Activated CD4-positive, alpha-beta T cell treated with anti-CD3 and anti-CD28 coated beads, Interleukin-2, amount 10 ng/mL, durations not matched to agents 24 days and 14 days (primary cell): ENCODE measurements around the gene GPD1L. TPM values are rescaled to one million over a fixed set of nuclear protein-coding genes. Genes with fewer than 3 reads are reported as not detected.
"Not testable (repeated sequence)": the region's sequence is repeated elsewhere in the genome, so short reads cannot be mapped to it uniquely, and the experiment has no call there.

ENCODE experiments used
- DNase-seq: peaks from one replicate; pipeline ENCODE4 v3.0.0; 2022
- H3K27ac Mint-ChIP-seq: one replicate; pipeline ENCODE4 v1.8.0; 2022; ENCODE audit warnings: mild to moderate bottlenecking, mixed read lengths
- H3K27me3 Mint-ChIP-seq: one replicate; pipeline ENCODE4 v1.8.0; 2022; ENCODE audit warnings: mixed read lengths
- H3K36me3 Mint-ChIP-seq: one replicate; pipeline ENCODE4 v1.8.0; 2022; ENCODE audit warnings: low read depth, mild to moderate bottlenecking, mixed read lengths
- H3K4me1 Mint-ChIP-seq: one replicate; pipeline ENCODE4 v1.8.0; 2021; ENCODE audit warnings: mixed read lengths
- H3K4me3 Mint-ChIP-seq: one replicate; pipeline ENCODE4 v1.8.0; 2022; ENCODE audit warnings: mild to moderate bottlenecking, moderate library complexity, mixed read lengths
- H3K9me3 Mint-ChIP-seq: one replicate; pipeline ENCODE4 v1.8.0; 2021; ENCODE audit warnings: mixed read lengths
- intact Hi-C: fragments of 100-400 bp; cut with micrococcal nuclease; formaldehyde crosslinking; loops from one replicate; pipeline ENCODE4 v1.15.1; 2023
- total RNA-seq: library from RNA; stranded (reverse); gene quantifications from 2 replicates; pipeline ENCODE4 v1.2.3, GENCODE V29; 2022

The GPD1L gene
- total RNA-seq, 1 donor from 2014 or later, result 19.0 TPM

DNA sequence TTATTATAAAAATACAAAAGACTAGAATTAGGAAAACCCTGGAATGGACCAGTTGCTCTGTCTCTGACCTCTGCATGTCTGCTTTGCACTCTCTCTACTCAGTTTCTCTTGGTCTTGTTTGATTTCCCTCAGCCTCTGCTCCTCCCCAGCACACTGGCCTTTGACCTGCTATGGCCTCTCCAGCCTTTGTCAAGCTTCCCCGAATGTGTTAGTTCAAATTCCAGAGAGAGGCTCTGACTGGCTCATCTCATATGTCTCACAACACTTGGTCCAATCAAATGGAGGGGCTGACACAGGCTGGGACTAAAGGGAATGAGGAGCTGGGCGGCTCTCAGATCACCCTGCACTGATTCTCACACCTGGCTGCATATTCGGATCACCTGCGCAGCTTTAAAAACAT, 79.7 kb downstream of the GPD1L start:
- no peak overlapping the region for H3K27ac Mint-ChIP-seq
- H3K4me1 Mint-ChIP-seq, result no peaks in the 10 kb centered on the region
- no peaks in the 10 kb centered on the region for H3K9me3 Mint-ChIP-seq
- H3K4me3 Mint-ChIP-seq, result no peak overlapping the region
- H3K27me3 Mint-ChIP-seq, result peaks cover 36% of the 10 kb centered on the region
- H3K36me3 Mint-ChIP-seq, result no peaks in the 10 kb centered on the region
- intact Hi-C loops, result no loop called here
- no peak for DNase-seq

DNA sequence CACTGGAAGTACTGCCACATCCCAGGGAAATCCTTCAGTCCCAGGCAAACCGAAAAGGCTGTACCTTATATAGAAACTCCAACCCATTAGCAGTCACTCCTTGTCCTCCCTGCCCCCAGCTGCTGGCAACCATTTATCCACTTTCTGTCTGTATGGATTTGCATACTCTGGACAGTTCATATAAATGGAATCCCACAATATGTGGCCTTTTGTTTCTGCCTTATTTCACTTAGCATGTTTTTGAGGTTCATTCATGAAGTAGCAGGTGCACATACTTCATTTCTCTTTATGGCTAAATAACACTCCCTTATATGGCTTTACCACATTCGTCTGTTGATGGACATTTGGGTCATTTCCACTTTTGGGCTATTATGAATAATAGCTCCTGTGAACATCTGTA, 80.5 kb downstream of the GPD1L start:
- intact Hi-C loops, result no loop called here
- no peak for DNase-seq
- Mint-ChIP-seq H3K27me3 (peaks cover 37% of the 10 kb centered on the region), H3K4me1 (no peaks in the 10 kb centered on the region), H3K27ac (no peak overlapping the region), H3K4me3 (no peak overlapping the region), H3K36me3 (no peaks in the 10 kb centered on the region), H3K9me3 (no peaks in the 10 kb centered on the region)

DNA sequence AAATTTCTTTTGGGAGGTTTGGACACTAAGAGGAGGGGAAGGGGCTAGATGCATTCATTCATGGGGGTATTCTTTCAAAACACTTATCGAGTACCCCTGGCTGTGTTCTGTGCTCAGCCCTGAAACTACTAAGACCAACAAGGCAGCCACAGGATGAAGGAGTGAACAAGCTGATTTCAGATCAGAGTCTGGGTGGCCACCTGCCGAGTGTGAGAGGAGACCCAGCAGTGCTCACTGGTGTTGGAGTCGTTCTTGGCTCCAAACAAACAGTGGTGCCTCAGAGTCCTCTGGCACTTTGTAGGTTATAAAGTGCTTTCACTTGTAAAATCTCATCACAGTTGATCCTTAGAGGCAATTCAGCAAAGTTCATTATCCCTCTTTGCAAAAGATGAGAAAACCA, 83.3 kb downstream of the GPD1L start:
- Mint-ChIP-seq H3K4me3 (no peak overlapping the region), H3K27me3 (peaks cover 29% of the 10 kb centered on the region)

GRCh38 chr3:32190556-32190955, 84.1 kb downstream of the GPD1L start:
- H3K27ac Mint-ChIP-seq, H3K4me3 Mint-ChIP-seq, H3K36me3 Mint-ChIP-seq, H3K9me3 Mint-ChIP-seq, H3K4me1 Mint-ChIP-seq, DNase-seq, intact Hi-C loops: not testable (repeated sequence)
- peaks cover 25% of the 10 kb centered on the region for H3K27me3 Mint-ChIP-seq

More for the DNA sequence above, 83.3 kb downstream of the GPD1L start:
- H3K27ac Mint-ChIP-seq, result no peak overlapping the region
- H3K9me3 Mint-ChIP-seq, result no peaks in the 10 kb centered on the region
- no peaks in the 10 kb centered on the region for H3K4me1 Mint-ChIP-seq
- intact Hi-C loops, result no loop called here
- H3K36me3 Mint-ChIP-seq, result no peaks in the 10 kb centered on the region
- no peak for DNase-seq

DNA sequence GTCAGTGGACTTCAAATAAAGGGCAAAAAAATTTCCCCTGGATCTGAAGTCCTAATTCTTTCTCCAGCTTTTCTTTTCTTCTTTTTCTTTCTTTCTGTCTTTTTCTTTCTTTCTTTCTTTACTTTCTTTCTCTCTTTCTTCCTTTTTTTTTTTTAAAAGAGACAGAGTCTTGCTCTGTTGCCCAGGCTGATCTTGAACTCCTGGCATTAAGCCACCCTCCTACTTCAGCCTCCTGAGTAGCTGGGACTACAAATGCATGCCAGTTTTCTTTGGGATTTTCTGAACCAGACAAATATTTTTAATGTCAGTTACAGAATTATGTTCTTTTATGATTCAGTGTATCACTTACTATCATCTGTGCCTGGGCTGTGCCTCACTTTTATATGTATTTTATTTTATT, 86.7 kb downstream of the GPD1L start:
- Mint-ChIP-seq H3K9me3 (no peaks in the 10 kb centered on the region), H3K4me1 (no peaks in the 10 kb centered on the region), H3K27me3 (peaks cover 18% of the 10 kb centered on the region), H3K27ac (no peak overlapping the region), H3K4me3 (no peak overlapping the region), H3K36me3 (no peaks in the 10 kb centered on the region)
- no peak for DNase-seq
- intact Hi-C loops, result no loop called here

DNA sequence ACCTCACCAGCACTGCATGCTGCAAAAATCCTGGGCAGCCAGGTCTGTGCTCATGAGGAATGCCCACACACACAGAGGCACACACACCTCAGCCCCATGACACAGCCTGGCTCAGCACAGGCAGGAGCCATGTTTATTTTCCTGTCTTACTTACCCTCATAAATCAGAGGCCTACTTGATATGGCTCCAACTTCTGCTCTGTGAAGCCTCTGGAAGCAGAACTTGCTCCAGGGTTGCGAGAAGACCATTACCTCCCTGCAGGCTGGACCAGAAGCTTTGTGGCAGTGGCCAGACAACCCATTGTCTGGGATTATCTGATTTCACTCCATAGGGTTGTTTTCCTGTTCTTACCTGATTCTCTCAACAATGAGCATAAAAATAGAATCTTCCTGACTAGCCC, 88.2 kb downstream of the GPD1L start:
- Mint-ChIP-seq H3K9me3 (no peaks in the 10 kb centered on the region), H3K4me3 (no peak overlapping the region), H3K4me1 (no peaks in the 10 kb centered on the region), H3K27me3 (peaks cover 22% of the 10 kb centered on the region), H3K27ac (no peak overlapping the region), H3K36me3 (no peaks in the 10 kb centered on the region)
- intact Hi-C loops, result no loop called here
- DNase-seq, result no peak

DNA sequence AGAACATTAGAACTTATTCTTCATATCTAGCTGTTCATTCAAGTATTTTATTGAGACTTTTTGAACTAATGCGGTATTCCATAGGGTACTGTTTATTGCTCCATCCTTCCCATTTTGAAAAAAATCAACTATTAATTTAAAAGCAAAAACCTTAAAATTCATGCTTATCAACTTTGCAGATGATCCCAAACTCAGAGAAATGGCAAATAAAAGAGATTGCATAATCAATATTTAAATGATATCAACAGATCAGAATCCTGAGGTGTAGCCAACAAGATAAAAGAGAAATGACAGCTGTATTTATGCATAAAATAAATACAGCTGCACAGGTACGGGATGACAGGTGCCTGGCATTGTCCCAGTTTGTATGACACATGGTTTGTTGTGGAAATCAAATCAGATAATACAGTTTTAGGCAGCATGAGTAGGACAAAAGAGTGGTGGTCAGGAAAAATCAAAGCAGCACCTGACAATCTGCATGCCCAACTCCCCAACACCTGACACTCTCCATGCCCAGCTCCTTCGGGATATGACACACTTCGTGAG, 89.6 kb downstream of the GPD1L start:
- Mint-ChIP-seq H3K4me1 (no peaks in the 10 kb centered on the region), H3K4me3 (no peak overlapping the region), H3K36me3 (no peaks in the 10 kb centered on the region), H3K27ac (no peak overlapping the region), H3K27me3 (peaks cover 28% of the 10 kb centered on the region), H3K9me3 (no peaks in the 10 kb centered on the region)
- intact Hi-C loops, result no loop called here
- DNase-seq, result no peak

DNA sequence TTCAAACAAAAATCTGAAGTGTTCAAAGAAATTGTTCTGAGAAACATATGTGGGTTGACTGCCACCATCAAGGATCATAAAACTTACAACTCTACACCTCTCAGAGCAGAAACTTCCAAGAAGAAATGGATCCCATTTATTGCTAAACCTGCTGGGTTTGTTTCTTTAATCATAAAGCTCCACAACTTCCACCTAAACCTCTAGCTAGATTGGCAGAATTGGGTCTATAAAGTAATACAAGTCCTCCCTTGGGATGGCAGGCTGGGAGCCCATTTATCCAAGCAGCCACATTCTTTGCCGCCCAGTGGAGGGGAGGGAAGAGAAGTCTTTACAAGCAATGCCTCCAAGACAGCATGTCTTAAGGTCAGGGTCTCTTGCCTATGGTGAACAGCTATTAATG, 91.6 kb downstream of the GPD1L start:
- peaks cover 33% of the 10 kb centered on the region for H3K27me3 Mint-ChIP-seq
- no peak for DNase-seq
- intact Hi-C loops, result no loop called here
- H3K27ac Mint-ChIP-seq, result no peak overlapping the region
- no peak overlapping the region for H3K4me3 Mint-ChIP-seq
- no peaks in the 10 kb centered on the region for H3K36me3 Mint-ChIP-seq
- H3K9me3 Mint-ChIP-seq, result no peaks in the 10 kb centered on the region
- no peaks in the 10 kb centered on the region for H3K4me1 Mint-ChIP-seq

GRCh38 chr3:32198714-32199113, 92.3 kb downstream of the GPD1L start:
- Mint-ChIP-seq H3K4me1 (no peaks in the 10 kb centered on the region), H3K36me3 (no peaks in the 10 kb centered on the region), H3K27me3 (peaks cover 37% of the 10 kb centered on the region), H3K27ac (no peak overlapping the region), H3K4me3 (no peak overlapping the region), H3K9me3 (no peaks in the 10 kb centered on the region)
- intact Hi-C loops, result no loop called here
- no peak for DNase-seq

DNA sequence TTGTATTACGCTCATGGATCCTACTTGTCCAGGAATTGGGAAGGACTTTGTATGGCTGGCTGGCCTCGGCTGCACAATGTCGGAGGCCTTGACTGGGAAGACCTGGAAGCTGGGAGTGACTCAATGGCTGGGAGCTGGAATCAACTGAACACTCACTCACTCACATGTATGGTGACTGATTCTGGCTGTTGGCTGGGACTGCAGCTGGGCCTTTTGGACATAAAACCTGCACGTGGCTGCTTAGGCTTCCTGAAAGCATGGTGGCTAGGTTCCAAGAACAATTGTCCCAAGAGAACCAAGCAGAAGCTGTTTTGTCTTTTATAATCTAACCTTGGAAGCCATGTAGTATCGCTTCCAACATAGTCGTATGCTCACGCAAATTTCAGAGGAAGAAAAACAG, 94.1 kb downstream of the GPD1L start:
- Mint-ChIP-seq H3K4me3 (no peak overlapping the region), H3K27me3 (peaks cover 40% of the 10 kb centered on the region), H3K27ac (no peak overlapping the region), H3K36me3 (no peaks in the 10 kb centered on the region), H3K4me1 (no peaks in the 10 kb centered on the region), H3K9me3 (no peaks in the 10 kb centered on the region)
- no peak for DNase-seq
- intact Hi-C loops, result no loop called here

- no peak overlapping the region for H3K4me3 Mint-ChIP-seq
- no peaks in the 10 kb centered on the region for H3K9me3 Mint-ChIP-seq
- H3K27me3 Mint-ChIP-seq, result peaks cover 41% of the 10 kb centered on the region
- intact Hi-C loops, result no loop called here
- DNase-seq, result no peak
- H3K4me1 Mint-ChIP-seq, result no peaks in the 10 kb centered on the region
- no peak overlapping the region for H3K27ac Mint-ChIP-seq
- no peaks in the 10 kb centered on the region for H3K36me3 Mint-ChIP-seq
Observed at GRCh38 chr3:32200992-32201758, 94.8 kb downstream of the GPD1L start.

- Mint-ChIP-seq H3K4me3 (no peak overlapping the region), H3K27ac (no peak overlapping the region), H3K36me3 (no peaks in the 10 kb centered on the region), H3K4me1 (no peaks in the 10 kb centered on the region), H3K9me3 (no peaks in the 10 kb centered on the region), H3K27me3 (peaks cover 44% of the 10 kb centered on the region)
- intact Hi-C loops, result no loop called here
- no peak for DNase-seq
Observed at GRCh38 chr3:32202496-32202895, 96.1 kb downstream of the GPD1L start.

DNA sequence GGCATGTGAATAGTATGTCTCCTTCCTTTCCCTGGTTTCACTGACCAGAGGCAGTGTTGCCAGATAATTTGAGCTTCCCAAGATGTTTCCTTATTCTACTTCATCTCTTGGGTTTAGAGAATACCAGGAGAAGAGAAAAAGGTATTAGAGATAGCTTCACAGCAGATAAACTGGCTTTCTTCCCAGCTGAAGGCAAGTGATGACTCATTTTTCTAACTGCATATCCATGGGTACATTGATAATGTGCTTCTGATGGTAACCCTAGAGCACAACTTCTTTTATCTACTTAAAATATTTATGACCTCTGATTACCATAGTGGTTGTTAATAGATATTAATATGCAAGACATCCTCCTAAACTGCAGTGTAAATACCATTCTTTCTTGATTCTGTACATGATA, 97.4 kb downstream of the GPD1L start:
- Mint-ChIP-seq H3K36me3 (no peaks in the 10 kb centered on the region), H3K4me1 (no peaks in the 10 kb centered on the region), H3K9me3 (no peaks in the 10 kb centered on the region), H3K4me3 (no peak overlapping the region), H3K27ac (no peak overlapping the region), H3K27me3 (peaks cover 39% of the 10 kb centered on the region)
- intact Hi-C loops, result no loop called here
- no peak for DNase-seq

DNA sequence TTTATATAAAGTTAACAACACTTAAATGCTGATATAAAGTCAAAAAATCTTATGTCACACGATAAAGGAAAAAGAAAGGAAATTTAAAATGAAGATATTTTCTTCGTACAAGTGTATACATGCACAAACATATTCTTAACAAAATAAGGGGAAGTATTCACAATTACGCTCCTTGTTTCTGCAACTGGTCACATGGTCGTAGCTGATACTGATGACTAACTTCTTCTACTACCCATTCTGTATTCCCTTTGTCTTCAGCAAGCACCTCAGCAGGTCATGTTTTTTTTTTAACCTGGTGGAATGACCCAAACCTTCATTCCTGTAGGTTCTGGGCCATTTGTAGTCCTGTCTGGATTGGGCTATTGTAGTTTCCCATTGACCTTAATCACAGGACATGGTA, 102.0 kb downstream of the GPD1L start:
- Mint-ChIP-seq H3K36me3 (no peaks in the 10 kb centered on the region), H3K9me3 (no peaks in the 10 kb centered on the region)
- no peak for DNase-seq

DNA sequence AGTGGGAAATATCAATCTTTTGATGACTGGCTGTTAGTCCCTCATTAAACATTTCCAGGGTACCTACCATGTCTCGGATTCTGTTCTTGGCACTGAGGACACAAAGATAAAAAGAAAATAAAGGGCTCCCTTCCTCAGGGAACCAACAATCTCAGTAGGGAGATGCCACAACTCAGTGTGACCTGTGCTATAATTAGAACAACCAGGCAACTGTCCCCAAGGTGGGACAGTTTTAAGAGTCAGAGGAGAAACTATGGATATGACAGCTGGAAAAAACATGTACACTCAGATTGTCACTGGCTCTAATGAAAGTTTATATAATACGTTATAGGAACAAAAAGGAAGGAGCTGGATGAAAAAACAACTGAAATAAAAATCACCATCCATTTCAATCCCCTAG, 108.8 kb downstream of the GPD1L start:
- DNase-seq, result no peak
- Mint-ChIP-seq H3K36me3 (no peaks in the 10 kb centered on the region), H3K27ac (no peak overlapping the region), H3K9me3 (peaks cover 15% of the 10 kb centered on the region), H3K4me1 (no peaks in the 10 kb centered on the region), H3K27me3 (peaks cover 13% of the 10 kb centered on the region), H3K4me3 (no peak overlapping the region)
- intact Hi-C loops, result no loop called here

More for the DNA sequence above, 102.0 kb downstream of the GPD1L start:
- intact Hi-C loops, result no loop called here
- Mint-ChIP-seq H3K27ac (no peak overlapping the region), H3K4me3 (no peak overlapping the region), H3K4me1 (no peaks in the 10 kb centered on the region), H3K27me3 (peaks cover 10% of the 10 kb centered on the region)
